Measurements from ENCODE around the gene TRIP10. TPM values are rescaled to one million over a fixed set of nuclear protein-coding genes. Genes with fewer than 3 reads are reported as not detected.
"Not testable (repeated sequence)": the region's sequence is repeated elsewhere in the genome, so short reads cannot be mapped to it uniquely, and the experiment has no call there.

Gene TRIP10
- total RNA-seq, 1 donor from 2014 or later = 31.2 TPM

GRCh38 chr19:6744381-6745301, 5.2 kb downstream of the TRIP10 start:
- H3K27me3 ChIP-seq (ENCODE audit: control insufficient read depth, insufficient read depth, low read length) = no peaks in the 10 kb centered on the region
- no peak for DNase-seq (ENCODE audit: low read depth)
- TF ChIP-seq CTCF (IDR thresholded peaks at IDR 0.05; ENCODE audit: insufficient read depth, low read length, poor library complexity, severe bottlenecking) = no peak
- peaks cover 4% of the 10 kb centered on the region for H3K36me3 ChIP-seq (ENCODE audit: control insufficient read depth, insufficient read depth, low read length)
- no peak overlapping the region for H3K4me3 ChIP-seq (ENCODE audit: low read depth, low read length)

GRCh38 chr19:6745965-6746364, 6.5 kb downstream of the TRIP10 start:
- no peaks in the 10 kb centered on the region for H3K27me3 ChIP-seq (ENCODE audit: control insufficient read depth, insufficient read depth, low read length)
- no peak for DNase-seq (ENCODE audit: low read depth)

GRCh38 chr19:6748543-6748942, 9.1 kb downstream of the TRIP10 start:
- H3K27me3 ChIP-seq (ENCODE audit: control insufficient read depth, insufficient read depth, low read length); H3K36me3 ChIP-seq (ENCODE audit: control insufficient read depth, insufficient read depth, low read length); DNase-seq (ENCODE audit: low read depth); H3K4me3 ChIP-seq (ENCODE audit: low read depth, low read length): not testable (repeated sequence)

More at GRCh38 chr19:6745965-6746364, 6.5 kb downstream of the TRIP10 start:
- Histone ChIP-seq H3K36me3 (ENCODE audit: control insufficient read depth, insufficient read depth, low read length) (peaks cover 4% of the 10 kb centered on the region), H3K4me3 (ENCODE audit: low read depth, low read length) (no peak overlapping the region)
- no peak for TF ChIP-seq CTCF (IDR thresholded peaks at IDR 0.05; ENCODE audit: insufficient read depth, low read length, poor library complexity, severe bottlenecking)

- H3K4me3 ChIP-seq (ENCODE audit: low read depth, low read length) = no peak overlapping the region
- no peaks in the 10 kb centered on the region for H3K36me3 ChIP-seq (ENCODE audit: control insufficient read depth, insufficient read depth, low read length)
- TF ChIP-seq CTCF (IDR thresholded peaks at IDR 0.05; ENCODE audit: insufficient read depth, low read length, poor library complexity, severe bottlenecking) = no peak
- no peaks in the 10 kb centered on the region for H3K27me3 ChIP-seq (ENCODE audit: control insufficient read depth, insufficient read depth, low read length)
- DNase-seq (ENCODE audit: low read depth) = no peak
Measured at GRCh38 chr19:6750062-6750461, 10.6 kb downstream of the TRIP10 start.

DNA sequence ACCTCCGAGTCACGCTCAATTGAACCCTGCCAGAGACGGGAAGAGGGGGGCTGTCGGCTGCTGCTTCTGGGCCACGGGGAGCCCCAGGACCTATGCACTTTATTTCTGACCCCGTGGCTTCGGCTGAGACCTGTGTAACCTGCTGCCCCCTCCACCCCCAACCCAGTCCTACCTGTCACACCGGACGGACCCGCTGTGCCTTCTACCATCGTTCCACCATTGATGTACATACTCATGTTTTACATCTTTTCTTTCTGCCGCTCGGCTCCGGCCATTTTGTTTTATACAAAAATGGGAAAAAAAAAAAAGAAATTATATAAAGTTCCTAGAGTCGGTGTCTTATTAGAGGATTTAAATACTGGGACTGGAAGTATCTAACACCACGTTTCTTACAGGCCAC, 11.7 kb downstream of the TRIP10 start:
- Histone ChIP-seq H3K36me3 (ENCODE audit: control insufficient read depth, insufficient read depth, low read length) (no peaks in the 10 kb centered on the region), H3K27me3 (ENCODE audit: control insufficient read depth, insufficient read depth, low read length) (no peaks in the 10 kb centered on the region), H3K4me3 (ENCODE audit: low read depth, low read length) (no peak overlapping the region)
- DNase-seq (ENCODE audit: low read depth) = no peak
- no peak for TF ChIP-seq CTCF (IDR thresholded peaks at IDR 0.05; ENCODE audit: insufficient read depth, low read length, poor library complexity, severe bottlenecking)

DNA sequence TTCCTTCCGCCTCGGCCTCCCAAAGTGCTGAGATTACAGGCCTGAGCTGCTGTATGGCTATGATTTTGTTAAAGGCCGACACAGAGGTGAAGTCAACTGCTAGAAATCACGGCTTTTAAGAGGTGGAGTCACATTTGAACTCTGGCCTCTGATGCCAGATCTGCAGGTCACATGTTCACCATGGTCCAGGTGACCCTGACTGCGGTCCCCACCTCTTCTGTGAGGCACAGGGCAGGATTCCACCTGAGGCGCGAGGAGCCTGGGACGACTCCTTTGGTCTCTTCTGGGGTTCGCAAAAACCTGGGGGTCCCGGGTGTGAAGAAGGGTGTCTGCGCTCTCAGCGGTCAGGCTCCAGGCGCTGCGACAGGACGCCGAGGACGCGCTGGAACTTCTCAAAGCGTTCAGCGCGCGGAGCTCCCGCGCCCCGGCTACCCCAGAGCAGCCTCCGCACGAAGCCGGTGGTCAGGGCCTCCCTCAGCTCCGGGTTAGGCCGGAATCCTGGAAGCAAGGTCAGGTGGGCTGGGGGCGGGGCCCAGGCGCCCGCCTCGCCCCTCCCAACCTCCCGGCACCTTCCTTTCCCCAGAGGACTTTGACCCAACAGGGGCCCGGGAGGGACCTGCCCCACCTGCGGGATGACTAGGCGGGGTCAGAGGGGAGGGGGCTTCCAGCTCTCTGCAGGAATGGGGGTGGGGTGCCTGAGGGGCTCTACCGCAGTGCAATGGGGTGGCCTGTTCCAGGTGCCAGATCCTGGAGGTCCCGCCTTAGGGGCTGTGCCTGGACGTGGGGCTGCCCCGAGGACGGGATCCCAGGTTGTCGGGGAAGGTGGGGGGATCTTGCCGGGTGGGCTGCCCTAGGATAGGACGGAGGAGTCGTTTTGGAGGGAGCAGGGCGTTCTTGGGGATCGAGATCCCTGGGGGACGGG, 13.0 kb downstream of the TRIP10 start:
- TF ChIP-seq CTCF (IDR thresholded peaks at IDR 0.05; ENCODE audit: insufficient read depth, low read length, poor library complexity, severe bottlenecking) = no peak
- Histone ChIP-seq H3K4me3 (ENCODE audit: low read depth, low read length) (no peak overlapping the region), H3K36me3 (ENCODE audit: control insufficient read depth, insufficient read depth, low read length) (no peaks in the 10 kb centered on the region), H3K27me3 (ENCODE audit: control insufficient read depth, insufficient read depth, low read length) (no peaks in the 10 kb centered on the region)
- no peak for DNase-seq (ENCODE audit: low read depth)

Data from kidney epithelial cell (primary cell).